CD14-positive monocyte (primary cell): ENCODE measurements around the gene KIRREL3. TPM values are rescaled to one million over a fixed set of nuclear protein-coding genes. Genes with fewer than 3 reads are reported as not detected.

Experiments used
- DNase-seq, 3 donors: peaks; one replicate each; pipeline ENCODE4 v3.0.0-alpha.2; 2011 to 2022
- H2AFZ ChIP-seq: 2 replicates; pipeline ENCODE4 v1.6.0; 2012; ENCODE audit warnings: mild to moderate bottlenecking, low read depth, low read length, inconsistent platforms; ENCODE audit not compliant: insufficient read depth, poor library complexity, severe bottlenecking
- H3K27ac ChIP-seq, 2 donors: 1 replicate in 1 of 2; 2 replicates in 1 of 2; pipeline ENCODE4 v1.5.1; 2012 to 2013; ENCODE audit warnings: low read length in 2 of 2, control low read depth in 1 of 2, inconsistent platforms in 1 of 2, low read depth in 1 of 2, mild to moderate bottlenecking in 1 of 2
- H3K27me3 ChIP-seq, 2 donors: one replicate each; pipeline versions ENCODE4 v1.6.0 to v1.6.1; 2011 to 2013; ENCODE audit warnings: low read length in 2 of 2; ENCODE audit not compliant: control insufficient read depth in 2 of 2, insufficient read depth in 2 of 2
- H3K36me3 ChIP-seq, 2 donors: replicated peaks in 1 of 2; 1 replicate in 1 of 2; 2 replicates in 1 of 2; pipeline versions ENCODE4 v1.5.1 to v1.6.1; 2012 to 2013; ENCODE audit warnings: low read length in 2 of 2, control low read depth in 1 of 2, inconsistent platforms in 1 of 2, mild to moderate bottlenecking in 1 of 2; ENCODE audit not compliant: insufficient read depth in 2 of 2, control insufficient read depth in 1 of 2
- H3K4me1 ChIP-seq, 2 donors: 1 replicate in 1 of 2; 2 replicates in 1 of 2; pipeline versions ENCODE4 v1.5.1 to v1.6.1; 2012 to 2013; ENCODE audit warnings: low read length in 2 of 2, control low read depth in 1 of 2, inconsistent platforms in 1 of 2, mild to moderate bottlenecking in 1 of 2, moderate library complexity in 1 of 2; ENCODE audit not compliant: insufficient read depth in 2 of 2, control insufficient read depth in 1 of 2
- H3K4me2 ChIP-seq: replicated peaks from 2 replicates; pipeline ENCODE3; 2012; ENCODE audit warnings: low read length, moderate library complexity, mild to moderate bottlenecking; ENCODE audit not compliant: poor library complexity, severe bottlenecking; ENCODE audit errors: extremely low read depth
- H3K4me3 ChIP-seq, 3 experiments: fragments of 200-600 bp in 1 of 3; sonication (generic) in 1 of 3; replicated peaks in 1 of 3; 1 replicate in 2 of 3; 2 replicates in 1 of 3; pipeline ENCODE4 v1.5.1; 2011 to 2013; ENCODE audit warnings: low read length in 3 of 3, mild to moderate bottlenecking in 3 of 3, control low read depth in 2 of 3, low read depth in 2 of 3, inconsistent platforms in 1 of 3, moderate library complexity in 1 of 3
- H3K79me2 ChIP-seq: 2 replicates; pipeline ENCODE4 v1.6.0; 2012; ENCODE audit warnings: mild to moderate bottlenecking, control low read depth, inconsistent platforms, low read length, moderate library complexity; ENCODE audit not compliant: insufficient read depth
- H3K9ac ChIP-seq: 2 replicates; pipeline ENCODE4 v1.6.0; 2017; ENCODE audit warnings: low read length, mild to moderate bottlenecking; ENCODE audit not compliant: insufficient read depth, poor library complexity, severe bottlenecking
- H3K9me3 ChIP-seq, 2 donors: replicated peaks in 1 of 2; 1 replicate in 1 of 2; 2 replicates in 1 of 2; pipeline versions ENCODE4 v1.5.1 to v1.6.1; 2012 to 2013; ENCODE audit warnings: low read length in 2 of 2, control low read depth in 1 of 2; ENCODE audit not compliant: control insufficient read depth in 1 of 2, insufficient read depth in 1 of 2
- H4K20me1 ChIP-seq: 2 replicates; pipeline ENCODE4 v1.6.0; 2012; ENCODE audit warnings: mild to moderate bottlenecking, low read length, control low read depth, moderate library complexity; ENCODE audit not compliant: insufficient read depth
- H3K27ac Mint-ChIP-seq, 7 donors: one replicate each; pipeline ENCODE4 v1.8.0; 2020; ENCODE audit warnings: mild to moderate bottlenecking in 7 of 7, mixed read lengths in 7 of 7, moderate library complexity in 6 of 7, inconsistent platforms in 2 of 7
- H3K27me3 Mint-ChIP-seq, 3 donors: one replicate each; pipeline ENCODE4 v1.8.0; 2021 to 2022; ENCODE audit warnings: low read depth in 3 of 3, mild to moderate bottlenecking in 3 of 3, mixed read lengths in 3 of 3, moderate library complexity in 3 of 3, inconsistent platforms in 1 of 3
- H3K36me3 Mint-ChIP-seq, 2 donors: one replicate each; pipeline ENCODE4 v1.8.0; 2020; ENCODE audit warnings: mixed read lengths in 2 of 2, inconsistent platforms in 1 of 2, mild to moderate bottlenecking in 1 of 2
- H3K4me1 Mint-ChIP-seq: one replicate; pipeline ENCODE4 v1.8.0; 2020; ENCODE audit warnings: mild to moderate bottlenecking, mixed read lengths
- H3K4me3 Mint-ChIP-seq, 2 donors: one replicate each; pipeline ENCODE4 v1.8.0; 2020; ENCODE audit warnings: mild to moderate bottlenecking in 2 of 2, mixed read lengths in 2 of 2, moderate library complexity in 1 of 2
- H3K9me3 Mint-ChIP-seq, 7 donors: one replicate each; pipeline ENCODE4 v1.8.0; 2020 to 2022; ENCODE audit warnings: mixed read lengths in 7 of 7, mild to moderate bottlenecking in 6 of 7, moderate library complexity in 6 of 7, inconsistent platforms in 2 of 7
- WGBS: methylation state at CpG from one replicate; pipeline ENCODE4 v1.1.5; 2013; ENCODE audit warnings: missing lambda C conversion rate; ENCODE audit not compliant: insufficient coverage; 5-methylcytosine and 5-hydroxymethylcytosine counted together
- intact Hi-C, 2 donors: fragments of 100-400 bp; cut with micrococcal nuclease; formaldehyde crosslinking; loops; one replicate each; pipeline versions ENCODE4 v1.15.0 to v1.15.1; 2023
- polyA plus RNA-seq, 3 donors: library from polyadenylated mRNA; depleted of rRNA in 1 of 3; unstranded in 2 of 3; stranded (reverse) in 1 of 3; fragments of 300-500 nt in 2 of 3; fragments of >200 nt in 1 of 3; fragmentation: Illumina TruSeq in 2 of 3; gene quantifications; 1 replicate in 2 of 3; 2 replicates in 1 of 3; pipeline ENCODE4 v1.2.3, GENCODE V29; 2012 to 2021
- TF ChIP-seq, protein P1 (sequence below): fragments of 200-600 bp; IDR thresholded peaks from one replicate; pipeline ENCODE4 v1.8.0; 2022; ENCODE audit warnings: antibody characterized with exemption, mild to moderate bottlenecking

The KIRREL3 gene
- polyA plus RNA-seq, 3 donors: not detected

GRCh38 chr11:126405374-126405773, 595.2 kb downstream of the KIRREL3 start:
- Histone ChIP-seq H3K79me2 (peaks cover 4% of the 10 kb centered on the region), H3K4me2 (no peak overlapping the region), H4K20me1 (no peaks in the 10 kb centered on the region), H3K4me3 (no peak overlapping the region), H3K27me3 (no peaks in the 10 kb centered on the region), H3K9ac (peak overlapping the region; percentile 15), H3K4me1 (peaks cover 3 to 9% of the 10 kb centered on the region in 2 donors), H3K9me3 (no peaks in the 10 kb centered on the region), H3K27ac (peak overlapping the region in 1 of 2 donors; percentile 58), H2AFZ (no peak overlapping the region), H3K36me3 (peaks cover 27 to 38% of the 10 kb centered on the region in 2 donors)
- no peak for DNase-seq
- Mint-ChIP-seq H3K4me3 (no peak overlapping the region), H3K36me3 (peaks cover 29 to 42% of the 10 kb centered on the region in 2 donors), H3K27me3 (no peaks in the 10 kb centered on the region), H3K27ac (peak overlapping the region in 5 of 7 donors; percentile 40 to 64 (median 42)), H3K4me1 (peaks cover 12% of the 10 kb centered on the region), H3K9me3 (no peaks in the 10 kb centered on the region)
- TF ChIP-seq, protein P1, sequence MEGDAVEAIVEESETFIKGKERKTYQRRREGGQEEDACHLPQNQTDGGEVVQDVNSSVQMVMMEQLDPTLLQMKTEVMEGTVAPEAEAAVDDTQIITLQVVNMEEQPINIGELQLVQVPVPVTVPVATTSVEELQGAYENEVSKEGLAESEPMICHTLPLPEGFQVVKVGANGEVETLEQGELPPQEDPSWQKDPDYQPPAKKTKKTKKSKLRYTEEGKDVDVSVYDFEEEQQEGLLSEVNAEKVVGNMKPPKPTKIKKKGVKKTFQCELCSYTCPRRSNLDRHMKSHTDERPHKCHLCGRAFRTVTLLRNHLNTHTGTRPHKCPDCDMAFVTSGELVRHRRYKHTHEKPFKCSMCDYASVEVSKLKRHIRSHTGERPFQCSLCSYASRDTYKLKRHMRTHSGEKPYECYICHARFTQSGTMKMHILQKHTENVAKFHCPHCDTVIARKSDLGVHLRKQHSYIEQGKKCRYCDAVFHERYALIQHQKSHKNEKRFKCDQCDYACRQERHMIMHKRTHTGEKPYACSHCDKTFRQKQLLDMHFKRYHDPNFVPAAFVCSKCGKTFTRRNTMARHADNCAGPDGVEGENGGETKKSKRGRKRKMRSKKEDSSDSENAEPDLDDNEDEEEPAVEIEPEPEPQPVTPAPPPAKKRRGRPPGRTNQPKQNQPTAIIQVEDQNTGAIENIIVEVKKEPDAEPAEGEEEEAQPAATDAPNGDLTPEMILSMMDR: no peak
- WGBS: 79% methylated on average over 2 of the region's 3 CpGs
- intact Hi-C loops: no loop called here

DNA sequence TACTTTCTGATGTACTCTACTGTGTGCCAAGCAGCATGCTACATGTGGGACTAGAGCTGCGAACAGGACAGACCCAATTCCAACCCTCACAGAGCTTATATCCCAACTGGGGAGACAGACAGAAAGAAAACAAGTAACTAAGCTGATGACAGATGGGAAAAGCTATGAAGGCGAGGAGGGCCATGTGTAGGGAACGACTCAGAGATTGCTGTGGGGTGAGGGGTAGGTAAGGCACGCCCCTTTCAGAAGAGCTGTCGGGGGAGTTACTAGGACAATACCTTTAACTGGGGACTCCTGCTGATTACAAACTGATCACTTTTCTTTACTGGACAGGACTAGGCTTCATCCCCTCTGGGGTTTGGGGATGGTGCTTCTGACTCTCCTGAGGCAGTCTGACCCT, 596.2 kb downstream of the KIRREL3 start:
- no peak overlapping the region for H3K4me3 ChIP-seq
- intact Hi-C loops: no loop called here
- Mint-ChIP-seq H3K36me3 (peaks cover 21 to 35% of the 10 kb centered on the region in 2 donors), H3K27ac (no peak overlapping the region), H3K27me3 (no peaks in the 10 kb centered on the region), H3K4me1 (peaks cover 14% of the 10 kb centered on the region), H3K9me3 (peaks cover 0 to 6% (median 4%) of the 10 kb centered on the region in 7 donors), H3K4me3 (no peak overlapping the region)
- H3K27me3 ChIP-seq: no peaks in the 10 kb centered on the region
- DNase-seq: no peak
- no peaks in the 10 kb centered on the region for H3K9me3 ChIP-seq
- peaks cover 8% of the 10 kb centered on the region for H3K79me2 ChIP-seq
- H4K20me1 ChIP-seq: no peaks in the 10 kb centered on the region
- H3K27ac ChIP-seq: no peak overlapping the region
- H3K9ac ChIP-seq: no peak overlapping the region
- H3K36me3 ChIP-seq: peaks cover 25 to 28% of the 10 kb centered on the region in 2 donors
- TF ChIP-seq, protein P1: no peak
- 92% methylated on average over 2 of the region's 5 CpGs for WGBS
- peaks cover 3 to 9% of the 10 kb centered on the region in 2 donors for H3K4me1 ChIP-seq
- no peak overlapping the region for H3K4me2 ChIP-seq
- H2AFZ ChIP-seq: no peak overlapping the region
